ENCODE results near the gene DEPP1. TPM values are rescaled to one million over a fixed set of nuclear protein-coding genes. Genes with fewer than 3 reads are reported as not detected.

Gene DEPP1
- total and polyA plus RNA-seq, 10 of the 15 experiments (the other 5 are each of a cell fraction or from before 2014, with no cell fraction given): 1.7 to 12.1 (median 7.3) TPM

GRCh38 chr10:44952779-44953231, 25.8 kb downstream of the DEPP1 start (continued):
- TF ChIP-seq ZBTB33 (IDR thresholded peaks at IDR 0.05) (no peak), IKZF2 (IDR thresholded peaks at IDR 0.05) (no peak), TCF3 (IDR thresholded peaks at IDR 0.05; ENCODE audit: borderline replicate concordance, insufficient read depth, low read depth, low read length) (no peak), NR2C2 (IDR thresholded peaks at IDR 0.05; ENCODE audit: borderline replicate concordance, control insufficient read depth, insufficient read length, low read depth) (no peak), NKRF (conservative IDR thresholded peaks at IDR 0.05) (no peak)

- ATAC-seq (no peak), FAIRE-seq (no peak), DNase-seq (ENCODE audit: low read depth, low spot score) (no peak)
- no TSS peak for BruUV-seq (replicated peaks)
- Histone ChIP-seq H3K36me3 (ENCODE audit: control insufficient read depth in 2 of 2, insufficient read depth in 2 of 2, low read length in 1 of 2) (no peaks in the 10 kb centered on the region), H3K27me3 (replicated peaks in 1 of 2; ENCODE audit: control insufficient read depth in 2 of 2, insufficient read depth in 2 of 2, low read length in 1 of 2) (no peaks in the 10 kb centered on the region), H3K27ac (ENCODE audit: control insufficient read depth, insufficient read depth) (no peak overlapping the region), H3K4me2 (ENCODE audit: control insufficient read depth, insufficient read depth) (no peak overlapping the region), H3K9ac (ENCODE audit: control insufficient read depth, insufficient read depth, low read length) (no peak overlapping the region), H3K4me3 (no peak overlapping the region), H3K9me3 (replicated peaks; ENCODE audit: control insufficient read depth, insufficient read depth, low read length) (no peaks in the 10 kb centered on the region), H3K4me1 (ENCODE audit: control insufficient read depth, insufficient read depth, low read length) (peaks cover 41% of the 10 kb centered on the region), H4K20me1 (ENCODE audit: control insufficient read depth, insufficient read depth) (no peaks in the 10 kb centered on the region), H3K79me2 (ENCODE audit: control insufficient read depth, insufficient read depth, low read length) (no peaks in the 10 kb centered on the region; the same call in 1 of the 2 replicates), H2AFZ (ENCODE audit: control insufficient read depth, low read depth, low read length) (no peak overlapping the region)
- ChIA-PET CTCF (interaction anchor here (2.4 to 6.8 kb wide), 3 partner anchors 14 to 22 kb away, joined by 14 to 80 read pairs (median 40); no protein-coding TSS in a partner anchor), RAD21 (ENCODE audit: unreplicated experiment) (interaction anchor here (1.5 to 7.5 kb wide), 2 partner anchors 22 to 29 kb away, joined by 4 to 36 read pairs; no protein-coding TSS in a partner anchor), POLR2A (interaction anchor here (1.4 to 8.5 kb wide), 4 partner anchors 10 to 22 kb away, joined by 3 to 174 read pairs (median 6); partner anchors contain the start of gene RASSF4), SMC1A (ENCODE audit: uncharacterized antibody, unreplicated experiment) (interaction anchor here (1.4 to 3.4 kb wide), 3 partner anchors 11 to 29 kb away, joined by 3 to 22 read pairs (median 10); no protein-coding TSS in a partner anchor)
- in situ Hi-C loops (cut with MboI): loop anchor here (25.0 kb wide), 1 partner anchor 1789 kb away; no protein-coding TSS in a partner anchor
- WGBS (ENCODE audit: insufficient coverage, insufficient replicate concordance, low lambda C conversion rate, missing lambda C conversion rate): 85% methylated on average over 7 of the region's 7 CpGs
- intact Hi-C loops (cut with micrococcal nuclease; ENCODE audit: unreplicated experiment): no loop called here
- no peak for TF ChIP-seq FOXM1 (IDR thresholded peaks at IDR 0.05; ENCODE audit: low read depth, low read length)
- TF ChIP-seq JUNB (IDR thresholded peaks at IDR 0.05): no peak
- no peak for TF ChIP-seq ZBED1 (IDR thresholded peaks at IDR 0.05; ENCODE audit: borderline replicate concordance)
- no peak for TF ChIP-seq EED (IDR thresholded peaks at IDR 0.05; ENCODE audit: low read depth)
- no peak for TF ChIP-seq RB1 (IDR thresholded peaks at IDR 0.05; ENCODE audit: borderline replicate concordance)
- TF ChIP-seq YBX1 (IDR thresholded peaks at IDR 0.05): no peak
- no peak for TF ChIP-seq CBFB (IDR thresholded peaks at IDR 0.05; ENCODE audit: low read depth)
- no peak for TF ChIP-seq SMAD1 (IDR thresholded peaks at IDR 0.05; ENCODE audit: low read depth, partially characterized antibody)
- no peak for TF ChIP-seq MYB (IDR thresholded peaks at IDR 0.05; ENCODE audit: borderline replicate concordance, low read depth, low read length)
- no peak for TF ChIP-seq NR2F1 (conservative IDR thresholded peaks at IDR 0.05)
- no peak for TF ChIP-seq IRF5 (IDR thresholded peaks at IDR 0.05; ENCODE audit: borderline replicate concordance)
- no peak for TF ChIP-seq MXI1 (IDR thresholded peaks at IDR 0.05; ENCODE audit: low read depth, low read length)
- no peak for TF ChIP-seq RUNX3 (IDR thresholded peaks at IDR 0.05; ENCODE audit: low read length)
- no peak for TF ChIP-seq TCF3 (IDR thresholded peaks at IDR 0.05; ENCODE audit: borderline replicate concordance, insufficient read depth, low read depth, low read length)
- no peak for TF ChIP-seq TCF12 (IDR thresholded peaks at IDR 0.05; ENCODE audit: low read depth, low read length)
Measured at GRCh38 chr10:44951576-44952226, 26.9 kb downstream of the DEPP1 start.
